Spleen (tissue), 11 donors: Measurements from ENCODE around the gene B4GALT3. TPM values are rescaled to one million over a fixed set of nuclear protein-coding genes. Genes with fewer than 3 reads are reported as not detected.

Experiments used
- DNase-seq: peaks from one replicate; pipeline ENCODE4 v3.0.0-alpha.2; 2020
- H3K27ac ChIP-seq, 8 donors: fragments of 200-600 bp; sonication (generic) in 7 of 8; 1 replicate in 4 of 8; 2 replicates in 4 of 8; pipeline versions ENCODE4 v1.5.0 to v1.8.0; 2016 to 2021; ENCODE audit warnings: inconsistent platforms in 4 of 8, mild to moderate bottlenecking in 4 of 8, moderate library complexity in 1 of 8
- H3K27me3 ChIP-seq, 7 donors: fragments of 200-600 bp; sonication (generic) in 6 of 7; replicated peaks in 1 of 7; 1 replicate in 4 of 7; 2 replicates in 3 of 7; pipeline versions ENCODE4 v1.5.0 to v1.8.0; 2016 to 2021; ENCODE audit warnings: inconsistent platforms in 3 of 7, mild to moderate bottlenecking in 1 of 7
- H3K36me3 ChIP-seq, 6 donors: fragments of 200-600 bp; sonication (generic) in 5 of 6; 1 replicate in 4 of 6; 2 replicates in 2 of 6; pipeline versions ENCODE4 v1.5.0 to v1.8.0; 2016 to 2021; ENCODE audit warnings: inconsistent platforms in 2 of 6
- H3K4me1 ChIP-seq, 6 donors: fragments of 200-600 bp; sonication (generic) in 5 of 6; 1 replicate in 3 of 6; 2 replicates in 3 of 6; pipeline versions ENCODE4 v1.5.0 to v1.8.0; 2016 to 2021; ENCODE audit warnings: inconsistent platforms in 3 of 6
- H3K4me3 ChIP-seq, 8 donors: fragments of 200-600 bp; sonication (generic) in 7 of 8; 1 replicate in 4 of 8; 2 replicates in 4 of 8; pipeline versions ENCODE4 v1.5.0 to v1.8.0; 2016 to 2021; ENCODE audit warnings: inconsistent platforms in 4 of 8, mild to moderate bottlenecking in 4 of 8, moderate library complexity in 2 of 8
- H3K9me3 ChIP-seq, 8 donors: fragments of 200-600 bp; sonication (generic) in 7 of 8; 1 replicate in 4 of 8; 2 replicates in 4 of 8; pipeline versions ENCODE4 v1.5.0 to v1.8.0; 2016 to 2021; ENCODE audit warnings: inconsistent platforms in 4 of 8
- CTCF ChIP-seq, 11 experiments: fragments of 200-600 bp in 7 of 11; fragments of 450-650 bp in 4 of 11; sonication (generic) in 4 of 11; IDR thresholded peaks in 8 of 11; conservative IDR thresholded peaks in 3 of 11; 1 replicate in 7 of 11; 2 replicates in 4 of 11; pipeline versions ENCODE4 v1.4.0 to v1.8.0; 2016 to 2021; ENCODE audit warnings: antibody characterized with exemption in 11 of 11, inconsistent platforms in 4 of 11, mild to moderate bottlenecking in 1 of 11
- POLR2A ChIP-seq, 3 donors: fragments of 450-650 bp; IDR thresholded peaks; one replicate each; pipeline ENCODE4 v1.5.1; 2017; ENCODE audit warnings: antibody characterized with exemption in 3 of 3, mild to moderate bottlenecking in 1 of 3
- POLR2AphosphoS5 ChIP-seq, 3 donors: sonication (generic); formaldehyde crosslinking; IDR thresholded peaks; one replicate each; pipeline ENCODE4 v1.5.1; 2017; ENCODE audit warnings: antibody characterized with exemption in 3 of 3
- WGBS, 5 donors: extraction: QIAGEN DNeasy Blood & Tissue Kit in 3 of 5; methylation state at CpG; one replicate each; pipeline versions ENCODE4 v1.1.5 to v1.1.7; 2013 to 2018; 5-methylcytosine and 5-hydroxymethylcytosine counted together
- intact Hi-C: fragments of 100-400 bp; cut with DNase I; formaldehyde crosslinking; loops from one replicate; pipeline ENCODE4 v1.15.0; 2023; ENCODE audit warnings: low total_unique reads
- polyA plus RNA-seq, 3 donors: library from polyadenylated mRNA; stranded (reverse); fragments of 200-250 nt; gene quantifications; one replicate each; pipeline ENCODE4 v1.2.1, GENCODE V29; 2013
- total RNA-seq, 7 donors: library from RNA; depleted of rRNA in 3 of 7; stranded (reverse); fragments of >200 nt in 3 of 7; fragmentation: NEBNext Ultra II Directional in 4 of 7; extraction: Animal tissue kit (Norgen Biotek cat#: 25700) in 4 of 7; gene quantifications; one replicate each; pipeline versions ENCODE4 v1.1.0 to v1.2.1, GENCODE V29; 2016 to 2021
- donor health status: healthy with polysubstance abuse.
- donor health status: DM: no; HTN: no; CAD: no; lungs with moderate emphysema.
- donor health status: DM: no; HTN: no; CAD: no.
- donor health status: Bipolar disorder and iron deficiency.
- donor health status: healthy.
- donor health status: DM: no; HTN: no; CAD: no.
- donor health status: DM: yes; HTN: yes; CAD: no.

B4GALT3 gene
- total and polyA plus RNA-seq, 10 donors: 21.0 to 52.8 (median 34.1) TPM

GRCh38 chr1:161168906-161169305 lies 8.4 kb downstream of the B4GALT3 start:
- 93 to 98% (median 94%) methylated on average over 7 to 9 of the region's 9 CpGs for WGBS, 5 donors
- H3K4me3 ChIP-seq: no peak overlapping the region

GRCh38 chr1:161166669-161167548 lies 10.4 kb downstream of the B4GALT3 start:
- H3K36me3 ChIP-seq: peaks cover 5 to 68% (median 49%) of the 10 kb centered on the region in 6 donors
- intact Hi-C loops: no loop called here
- TF ChIP-seq POLR2AphosphoS5 (IDR thresholded peaks at IDR 0.05) (no peak), CTCF (IDR thresholded peaks at IDR 0.05 in 8 of 11, conservative IDR thresholded peaks at IDR 0.05 in 3 of 11) (no peak), POLR2A (IDR thresholded peaks at IDR 0.05) (no peak)
- peaks cover 7 to 52% (median 34%) of the 10 kb centered on the region in 6 donors for H3K4me1 ChIP-seq
- peak overlapping the region; percentile 87 to 92 (median 88) for H3K27ac ChIP-seq
- no peaks in the 10 kb centered on the region for H3K27me3 ChIP-seq
- no peaks in the 10 kb centered on the region for H3K9me3 ChIP-seq
- 9 to 12% (median 10%) methylated on average over 28 to 33 of the region's 33 CpGs for WGBS, 5 donors
- DNase-seq: peak; percentile 86
- H3K4me3 ChIP-seq: peak overlapping the region; percentile 44 to 95 (median 77)

More at GRCh38 chr1:161168906-161169305, 8.4 kb downstream of the B4GALT3 start:
- TF ChIP-seq POLR2AphosphoS5 (IDR thresholded peaks at IDR 0.05) (peak in 2 of 3 donors; percentile 8 to 11), CTCF (IDR thresholded peaks at IDR 0.05 in 8 of 11, conservative IDR thresholded peaks at IDR 0.05 in 3 of 11) (no peak)
- peak; percentile 41 for DNase-seq
- Histone ChIP-seq H3K36me3 (peaks cover 5 to 68% (median 53%) of the 10 kb centered on the region in 6 donors), H3K4me1 (peaks cover 7 to 58% (median 37%) of the 10 kb centered on the region in 6 donors), H3K9me3 (no peaks in the 10 kb centered on the region), H3K27ac (no peak overlapping the region), H3K27me3 (no peaks in the 10 kb centered on the region)
- intact Hi-C loops: no loop called here

- Histone ChIP-seq H3K4me1 (peaks cover 15 to 59% (median 43%) of the 10 kb centered on the region in 6 donors), H3K27ac (peak within 1 kb of the TSS; percentile 87 to 92 (median 88)), H3K4me3 (peak within 1 kb of the TSS; percentile 44 to 95 (median 77)), H3K36me3 (peaks cover 0 to 68% (median 42%) of the 10 kb centered on the region in 6 donors), H3K27me3 (no peaks in the 10 kb centered on the region), H3K9me3 (no peaks in the 10 kb centered on the region)
- peak; percentile 98 for DNase-seq
- WGBS, 5 donors: 0 to 1% (median 0%) methylated on average over 33 to 54 of the region's 54 CpGs
- TF ChIP-seq CTCF (IDR thresholded peaks at IDR 0.05 in 8 of 11, conservative IDR thresholded peaks at IDR 0.05 in 3 of 11) (peak in 10 of 11 experiments; percentile 14 to 59 (median 46)), POLR2AphosphoS5 (IDR thresholded peaks at IDR 0.05) (peak; percentile 87 to 94 (median 89)), POLR2A (IDR thresholded peaks at IDR 0.05) (peak in 1 of 3 donors; percentile 26)
- intact Hi-C loops: no loop called here
These were observed 11.3 kb downstream of the B4GALT3 start, which contains the start of gene PPOX for GRCh38 chr1:161165742-161166668. PPOX (plus strand) TSS chr1:161166426; CDS start chr1:161166848, 422 bp downstream.
